CD4-positive, alpha-beta T cell treated with Interleukin-17A for 1 hour (primary cell): ENCODE results near the gene TIE1.

Experiments
- DNase-seq: peaks from one replicate; pipeline ENCODE4 v3.0.0-alpha.2; 2020

Gene TIE1

GRCh38 chr1:43300378-43301094 is at the start of gene TIE1:
Gene TIE1, plus strand, starts transcription at chr1:43300982. Its CDS starts 90 bp downstream, at chr1:43301072.
- DNase-seq: no peak

- DNase-seq: no peak
Observed at GRCh38 chr1:43251024-43251423, 49.8 kb upstream of the TIE1 start.

- DNase-seq: no peak
Observed at GRCh38 chr1:43252225-43252624, 48.6 kb upstream of the TIE1 start.

GRCh38 chr1:43253173-43253572 is 47.6 kb upstream of the TIE1 start:
- no peak for DNase-seq

- no peak for DNase-seq
Observed at GRCh38 chr1:43253876-43254275, 46.9 kb upstream of the TIE1 start.

- DNase-seq: no peak
Observed at GRCh38 chr1:43255438-43256210, 45.2 kb upstream of the TIE1 start.

GRCh38 chr1:43256675-43257570 is 43.9 kb upstream of the TIE1 start:
- DNase-seq: no peak

GRCh38 chr1:43258370-43258769 is 42.4 kb upstream of the TIE1 start:
- no peak for DNase-seq

- no peak for DNase-seq
Observed at GRCh38 chr1:43265431-43265830, 35.4 kb upstream of the TIE1 start.

GRCh38 chr1:43266881-43267280 is 33.9 kb upstream of the TIE1 start:
- DNase-seq: no peak

GRCh38 chr1:43267291-43267805 is 33.4 kb upstream of the TIE1 start:
- DNase-seq: no peak

GRCh38 chr1:43267818-43268425 is 32.9 kb upstream of the TIE1 start:
- DNase-seq: no peak

GRCh38 chr1:43269627-43270375 is 31.0 kb upstream of the TIE1 start, which contains the start of gene TMEM125:
Gene TMEM125, plus strand, starts transcription at chr1:43269983. Its CDS starts 2,740 bp downstream, at chr1:43272723.
- no peak for DNase-seq

- no peak for DNase-seq
Observed at GRCh38 chr1:43270421-43271095, 30.2 kb upstream of the TIE1 start.

GRCh38 chr1:43271186-43272118 is 29.3 kb upstream of the TIE1 start:
- no peak for DNase-seq

- no peak for DNase-seq
Observed at GRCh38 chr1:43272161-43272560, 28.6 kb upstream of the TIE1 start.

GRCh38 chr1:43272576-43273571 is 27.9 kb upstream of the TIE1 start:
- DNase-seq: no peak

- DNase-seq: no peak
Observed at GRCh38 chr1:43273708-43274107, 27.1 kb upstream of the TIE1 start.
